Tibial nerve (tissue), 4 donors: ENCODE measurements around the gene PVR.

Source experiments
- CTCF ChIP-seq, 5 experiments: fragments of 200-600 bp in 3 of 5; fragments of 450-650 bp in 2 of 5; sonication (generic) in 3 of 5; IDR thresholded peaks; one replicate each; pipeline ENCODE4 v1.5.1; 2016 to 2019; ENCODE audit warnings: antibody characterized with exemption in 5 of 5, mild to moderate bottlenecking in 3 of 5, moderate library complexity in 2 of 5
- EP300 ChIP-seq, 2 donors: sonication (generic); formaldehyde crosslinking; IDR thresholded peaks; one replicate each; pipeline ENCODE4 v1.6.1; 2017; ENCODE audit warnings: antibody characterized with exemption in 2 of 2, mild to moderate bottlenecking in 1 of 2

- no peak for TF ChIP-seq EP300 (IDR thresholded peaks at IDR 0.05)
- no peak for TF ChIP-seq CTCF (IDR thresholded peaks at IDR 0.05)
Observed at GRCh38 chr19:44658069-44658733, 14.5 kb downstream of the PVR start.
